ENCODE results near the gene RBM25.

- TF ChIP-seq POLR2A (IDR thresholded peaks at IDR 0.05), result no peak
- TF ChIP-seq, protein P1, sequence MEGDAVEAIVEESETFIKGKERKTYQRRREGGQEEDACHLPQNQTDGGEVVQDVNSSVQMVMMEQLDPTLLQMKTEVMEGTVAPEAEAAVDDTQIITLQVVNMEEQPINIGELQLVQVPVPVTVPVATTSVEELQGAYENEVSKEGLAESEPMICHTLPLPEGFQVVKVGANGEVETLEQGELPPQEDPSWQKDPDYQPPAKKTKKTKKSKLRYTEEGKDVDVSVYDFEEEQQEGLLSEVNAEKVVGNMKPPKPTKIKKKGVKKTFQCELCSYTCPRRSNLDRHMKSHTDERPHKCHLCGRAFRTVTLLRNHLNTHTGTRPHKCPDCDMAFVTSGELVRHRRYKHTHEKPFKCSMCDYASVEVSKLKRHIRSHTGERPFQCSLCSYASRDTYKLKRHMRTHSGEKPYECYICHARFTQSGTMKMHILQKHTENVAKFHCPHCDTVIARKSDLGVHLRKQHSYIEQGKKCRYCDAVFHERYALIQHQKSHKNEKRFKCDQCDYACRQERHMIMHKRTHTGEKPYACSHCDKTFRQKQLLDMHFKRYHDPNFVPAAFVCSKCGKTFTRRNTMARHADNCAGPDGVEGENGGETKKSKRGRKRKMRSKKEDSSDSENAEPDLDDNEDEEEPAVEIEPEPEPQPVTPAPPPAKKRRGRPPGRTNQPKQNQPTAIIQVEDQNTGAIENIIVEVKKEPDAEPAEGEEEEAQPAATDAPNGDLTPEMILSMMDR (IDR thresholded peaks at IDR 0.05), result no peak
Measured at GRCh38 chr14:73125169-73125588, 66.8 kb downstream of the RBM25 start.
